ENCODE results near the gene STAT1. TPM values are rescaled to one million over a fixed set of nuclear protein-coding genes. Genes with fewer than 3 reads are reported as not detected.

The STAT1 gene
- polyA plus RNA-seq, 10 donors = 26.0 to 41.0 (median 35.8) TPM

Other genes with a start within 250 kb of the STAT1 start
- gene GLS, start 133.3 kb downstream of the STAT1 start, polyA plus RNA-seq (ENCODE audit: insufficient read length in 10 of 10) = 10 to 100 TPM; 55.9 to 92.3 (median 63.8) TPM
- 1 to 10 TPM in 8 of 10 donors, under 1 TPM in 2; 0.47 to 3.7 (median 1.8) TPM for gene STAT4, start 136.8 kb upstream of the STAT1 start, polyA plus RNA-seq (ENCODE audit: insufficient read length in 10 of 10)
- 100 to 1,000 TPM in 2 of 10 donors, 10 to 100 TPM in 8; 60.1 to 111 (median 85.2) TPM for gene MYO1B, start 231.2 kb upstream of the STAT1 start, polyA plus RNA-seq (ENCODE audit: insufficient read length in 10 of 10)

Data from muscle of back (tissue), 10 donors.